DND-41 (cell line): ENCODE results near the gene USP1.

Experiments
- ATAC-seq: fragments of 200-7000 bp; cut with Tn5 transposase; 3 replicates; pipeline ENCODE4 v1.9.1; 2021; ENCODE audit warnings: low read depth; ENCODE audit not compliant: insufficient read depth
- DNase-seq: peaks from one replicate; pipeline ENCODE4 v3.0.0-alpha.2; 2020
- H2AFZ ChIP-seq: 2 replicates; pipeline ENCODE4 v1.6.0; 2012; ENCODE audit warnings: low read depth, low read length
- H3K27ac ChIP-seq: 2 replicates; pipeline ENCODE4 v1.5.1; 2012; ENCODE audit warnings: low read length, inconsistent platforms
- H3K27me3 ChIP-seq: fragments of 200-600 bp; sonication (generic); 2 replicates; pipeline ENCODE4 v1.6.0; 2012; ENCODE audit warnings: low read length, mild to moderate bottlenecking, inconsistent platforms; ENCODE audit not compliant: insufficient read depth, poor library complexity
- H3K36me3 ChIP-seq: 2 replicates; pipeline ENCODE4 v1.5.1; 2012; ENCODE audit warnings: low read length, inconsistent platforms; ENCODE audit not compliant: insufficient read depth
- H3K4me1 ChIP-seq: 2 replicates; pipeline ENCODE4 v1.5.1; 2012; ENCODE audit warnings: mild to moderate bottlenecking, low read length; ENCODE audit not compliant: insufficient read depth
- H3K4me2 ChIP-seq: 2 replicates; pipeline ENCODE4 v1.6.0; 2012; ENCODE audit warnings: mild to moderate bottlenecking, moderate library complexity, low read length, inconsistent platforms; ENCODE audit not compliant: insufficient read depth
- H3K4me3 ChIP-seq, 2 experiments: fragments of 200-600 bp in 1 of 2; shearing (Covaris generic) in 1 of 2; 2 replicates each; pipeline ENCODE4 v1.5.1; 2012 to 2016; ENCODE audit warnings: inconsistent platforms in 2 of 2, low read length in 2 of 2, mild to moderate bottlenecking in 2 of 2, low read depth in 1 of 2, moderate library complexity in 1 of 2
- H3K79me2 ChIP-seq: 2 replicates; pipeline ENCODE4 v1.6.0; 2012; ENCODE audit warnings: low read length, inconsistent platforms; ENCODE audit not compliant: insufficient read depth
- H3K9ac ChIP-seq: 2 replicates; pipeline ENCODE4 v1.6.0; 2012; ENCODE audit warnings: low read depth, mild to moderate bottlenecking, inconsistent platforms, low read length, moderate library complexity
- H3K9me3 ChIP-seq: 2 replicates; pipeline ENCODE4 v1.5.1; 2012; ENCODE audit warnings: low read length, moderate library complexity, mild to moderate bottlenecking, inconsistent platforms; ENCODE audit not compliant: insufficient read depth, severe bottlenecking
- H4K20me1 ChIP-seq: 2 replicates; pipeline ENCODE4 v1.6.0; 2012; ENCODE audit warnings: low read length; ENCODE audit not compliant: insufficient read depth
- CTCF ChIP-seq: IDR thresholded peaks from 2 replicates; pipeline ENCODE4 v1.5.1; 2012; ENCODE audit warnings: borderline replicate concordance, low read length, moderate library complexity, mild to moderate bottlenecking; ENCODE audit not compliant: poor library complexity, severe bottlenecking; ENCODE audit errors: extremely low read depth
- EZH2 ChIP-seq: IDR thresholded peaks from 3 replicates; pipeline ENCODE4 v1.6.1; 2012; ENCODE audit warnings: borderline replicate concordance, low read depth, mild to moderate bottlenecking, moderate library complexity, low read length, inconsistent platforms; ENCODE audit not compliant: severe bottlenecking

Gene USP1

GRCh38 chr1:62395291-62395690 lies 41.6 kb upstream of the USP1 start:
- H3K4me1 ChIP-seq = no peaks in the 10 kb centered on the region
- ATAC-seq = no peak

DNA sequence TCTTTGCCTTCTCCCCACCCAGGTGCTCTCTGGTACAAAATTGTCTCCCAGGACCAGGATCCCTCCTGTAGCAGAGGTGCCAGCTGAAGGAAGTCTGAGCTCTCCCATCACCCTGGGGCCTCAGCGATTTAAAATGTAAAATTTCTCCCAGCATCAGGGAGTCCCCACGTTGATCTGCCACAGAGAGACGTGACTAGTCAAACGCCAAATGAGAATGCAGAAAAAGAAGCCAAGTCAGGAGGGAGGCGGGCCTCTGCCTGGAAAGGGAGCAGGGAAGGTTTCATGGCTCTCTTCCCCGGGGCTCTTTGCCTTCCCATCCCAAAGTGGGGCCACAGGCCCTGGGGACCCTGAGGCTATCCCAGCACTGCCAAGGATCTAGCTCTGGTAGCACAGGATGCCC lies 40.0 kb upstream of the USP1 start:
- Histone ChIP-seq H4K20me1 (no peaks in the 10 kb centered on the region), H3K27ac (no peak overlapping the region), H3K4me3 (no peak overlapping the region), H3K4me2 (no peak overlapping the region), H3K36me3 (no peaks in the 10 kb centered on the region), H3K4me1 (no peaks in the 10 kb centered on the region), H3K27me3 (peaks cover 7% of the 10 kb centered on the region), H3K9me3 (no peaks in the 10 kb centered on the region), H3K79me2 (no peaks in the 10 kb centered on the region), H3K9ac (no peak overlapping the region), H2AFZ (no peak overlapping the region)
- ATAC-seq (no peak), DNase-seq (no peak)
- TF ChIP-seq EZH2 = no peak
- TF ChIP-seq CTCF = no peak

More at GRCh38 chr1:62395291-62395690, 41.6 kb upstream of the USP1 start:
- Histone ChIP-seq H3K79me2 (no peaks in the 10 kb centered on the region), H3K27ac (no peak overlapping the region), H3K9me3 (no peaks in the 10 kb centered on the region), H2AFZ (no peak overlapping the region), H3K36me3 (no peaks in the 10 kb centered on the region), H3K4me3 (no peak overlapping the region), H3K27me3 (peaks cover 9% of the 10 kb centered on the region), H3K9ac (no peak overlapping the region), H3K4me2 (no peak overlapping the region), H4K20me1 (no peaks in the 10 kb centered on the region)
- no peak for DNase-seq
- TF ChIP-seq EZH2 (no peak), CTCF (no peak)

- H3K4me3 ChIP-seq = no peak overlapping the region
- no peak overlapping the region for H3K9ac ChIP-seq
- H3K27ac ChIP-seq = no peak overlapping the region
- no peaks in the 10 kb centered on the region for H4K20me1 ChIP-seq
- no peaks in the 10 kb centered on the region for H3K4me1 ChIP-seq
- H3K36me3 ChIP-seq = no peaks in the 10 kb centered on the region
- TF ChIP-seq CTCF (no peak), EZH2 (no peak)
- H3K79me2 ChIP-seq = no peaks in the 10 kb centered on the region
- H3K4me2 ChIP-seq = no peak overlapping the region
- ATAC-seq (no peak), DNase-seq (no peak)
- H3K9me3 ChIP-seq = no peaks in the 10 kb centered on the region
- no peak overlapping the region for H2AFZ ChIP-seq
- peaks cover 3% of the 10 kb centered on the region for H3K27me3 ChIP-seq
These were observed 39.5 kb upstream of the USP1 start for GRCh38 chr1:62397301-62397700.

- DNase-seq = no peak
- Histone ChIP-seq H3K4me2 (no peak overlapping the region), H3K4me3 (no peak overlapping the region), H3K79me2 (no peaks in the 10 kb centered on the region), H2AFZ (no peak overlapping the region), H3K9ac (no peak overlapping the region), H4K20me1 (no peaks in the 10 kb centered on the region), H3K9me3 (no peaks in the 10 kb centered on the region), H3K4me1 (no peaks in the 10 kb centered on the region), H3K36me3 (no peaks in the 10 kb centered on the region), H3K27me3 (peaks cover 3% of the 10 kb centered on the region), H3K27ac (no peak overlapping the region)
- ATAC-seq = no peak
- TF ChIP-seq CTCF (no peak), EZH2 (no peak)
These were observed 38.5 kb upstream of the USP1 start for GRCh38 chr1:62398377-62398776.
